ENCODE data around the gene PCDHGA7.
"Not testable (repeated sequence)": the region's sequence is repeated elsewhere in the genome, so short reads cannot be mapped to it uniquely, and the experiment has no call there.

The PCDHGA7 gene

DNA sequence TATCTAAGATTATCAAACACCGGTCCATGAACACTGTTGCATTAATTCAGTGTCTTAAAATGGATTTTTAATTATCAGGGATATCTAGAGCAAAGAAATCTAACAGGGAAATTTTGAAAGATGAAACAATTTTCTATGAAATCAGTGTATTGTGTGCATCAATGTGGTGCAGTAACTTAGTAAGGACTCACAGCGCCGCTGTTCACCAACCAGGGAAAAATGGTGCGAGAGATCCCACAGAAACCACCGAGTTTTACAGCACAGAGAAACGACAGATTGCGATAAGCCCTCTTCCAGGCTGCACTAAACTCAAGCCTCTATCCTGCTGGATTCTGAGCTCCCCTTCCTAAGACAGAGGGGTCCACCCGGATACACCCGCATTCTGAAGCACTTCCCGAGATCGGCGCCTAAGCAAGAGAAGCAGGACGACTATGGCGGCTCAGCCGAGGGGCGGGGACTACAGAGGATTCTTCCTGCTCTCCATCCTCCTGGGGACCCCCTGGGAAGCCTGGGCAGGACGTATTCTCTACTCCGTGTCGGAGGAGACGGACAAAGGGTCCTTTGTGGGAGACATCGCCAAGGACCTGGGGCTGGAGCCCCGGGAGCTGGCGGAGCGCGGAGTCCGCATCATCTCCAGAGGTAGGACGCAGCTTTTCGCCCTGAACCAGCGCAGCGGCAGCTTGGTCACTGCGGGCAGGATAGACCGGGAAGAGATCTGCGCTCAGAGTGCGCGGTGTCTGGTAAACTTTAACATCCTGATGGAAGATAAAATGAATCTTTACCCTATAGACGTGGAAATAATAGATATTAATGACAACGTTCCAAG lies at the start of gene PCDHGA7:
Gene PCDHGA7, plus strand, starts transcription at position 274 of the 826 bp plus-strand sequence. Its CDS starts 158 bp downstream, at position 432.
- DNase-seq = no peak

DNA sequence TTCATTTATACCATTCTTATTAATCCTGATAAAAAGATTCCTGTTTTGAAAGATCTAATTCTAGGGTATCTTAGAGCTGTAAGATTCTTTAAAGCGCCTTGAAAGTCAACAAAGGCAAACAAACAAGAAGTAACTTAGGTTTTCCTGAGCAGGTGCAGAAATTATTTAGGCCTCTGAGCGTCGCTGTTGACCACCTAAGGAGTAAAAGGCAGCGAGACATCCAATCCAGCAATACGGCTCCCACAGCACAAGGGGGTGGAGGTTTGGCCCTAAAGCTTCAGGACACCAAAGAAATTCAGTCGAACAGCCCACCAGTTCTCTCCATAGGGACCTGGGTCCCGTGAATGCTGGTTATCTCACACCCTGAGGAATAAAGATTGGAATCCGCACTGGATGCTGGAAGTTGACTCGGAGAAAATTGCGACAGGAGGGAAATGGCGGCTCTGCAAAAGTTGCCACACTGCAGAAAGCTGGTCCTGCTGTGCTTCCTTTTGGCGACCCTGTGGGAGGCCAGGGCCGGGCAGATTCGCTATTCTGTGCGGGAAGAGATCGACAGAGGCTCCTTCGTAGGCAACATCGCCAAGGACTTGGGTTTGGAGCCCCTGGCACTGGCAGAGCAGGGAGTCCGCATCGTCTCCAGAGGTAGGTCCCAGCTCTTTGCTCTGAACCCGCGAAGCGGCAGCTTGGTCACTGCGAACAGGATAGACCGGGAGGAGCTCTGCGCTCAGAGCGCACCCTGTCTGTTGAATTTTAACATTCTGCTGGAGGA lies 43.8 kb upstream of the PCDHGA7 start, which contains the start of gene PCDHGA2:
Gene PCDHGA2, plus strand, starts transcription at position 223 of the 769 bp plus-strand sequence.
- peak in 1 of 2 experiments; percentile 13 for DNase-seq

- not testable (repeated sequence) for DNase-seq
These were observed 41.7 kb upstream of the PCDHGA7 start for GRCh38 chr5:141340781-141341354.

DNA sequence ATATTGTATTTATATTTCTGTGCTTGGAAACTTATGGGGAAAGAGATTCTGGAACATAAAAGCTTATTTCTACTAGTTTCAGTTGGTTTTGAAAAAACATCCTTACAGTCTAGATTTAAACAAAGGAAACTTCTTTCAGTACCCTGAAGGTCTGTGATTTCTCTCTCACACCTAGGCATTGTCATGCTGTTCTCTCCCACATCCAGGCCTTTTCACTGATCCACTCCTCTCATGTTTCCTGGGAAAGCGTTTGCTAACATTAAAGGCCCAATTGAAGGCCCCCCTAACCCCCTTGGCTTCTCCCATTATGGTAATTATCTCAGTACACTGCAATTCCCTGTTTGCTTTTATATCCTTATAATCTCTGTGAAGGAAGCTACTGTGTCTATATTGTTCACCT lies 39.8 kb upstream of the PCDHGA7 start:
- no peak for DNase-seq

GRCh38 chr5:141343242-141343952 lies 39.1 kb upstream of the PCDHGA7 start, which contains the start of gene PCDHGA3:
TSS of gene PCDHGA3 (plus strand) at chr5:141343829. CDS start at chr5:141344034, 205 bp downstream.
- DNase-seq = peak in 1 of 2 experiments; percentile 0

DNA sequence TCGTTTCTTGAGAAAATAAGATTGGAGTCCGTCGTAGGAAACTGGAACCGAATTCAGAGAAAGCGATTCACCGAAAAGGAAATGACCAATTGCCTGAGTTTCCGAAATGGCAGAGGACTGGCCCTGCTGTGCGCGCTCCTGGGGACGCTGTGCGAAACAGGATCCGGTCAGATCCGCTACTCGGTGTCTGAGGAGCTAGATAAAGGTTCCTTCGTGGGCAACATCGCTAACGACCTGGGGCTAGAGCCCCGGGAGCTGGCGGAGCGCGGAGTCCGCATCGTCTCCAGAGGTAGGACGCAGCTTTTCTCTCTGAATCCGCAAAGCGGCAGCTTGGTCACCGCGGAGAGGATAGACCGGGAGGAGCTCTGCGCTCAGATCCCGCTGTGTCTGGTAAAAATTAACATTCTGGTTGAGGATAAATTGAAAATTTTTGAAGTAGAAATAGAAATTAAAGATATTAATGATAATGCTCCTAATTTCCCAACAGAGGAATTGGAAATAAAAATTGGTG lies 38.5 kb upstream of the PCDHGA7 start:
- no peak for DNase-seq

DNA sequence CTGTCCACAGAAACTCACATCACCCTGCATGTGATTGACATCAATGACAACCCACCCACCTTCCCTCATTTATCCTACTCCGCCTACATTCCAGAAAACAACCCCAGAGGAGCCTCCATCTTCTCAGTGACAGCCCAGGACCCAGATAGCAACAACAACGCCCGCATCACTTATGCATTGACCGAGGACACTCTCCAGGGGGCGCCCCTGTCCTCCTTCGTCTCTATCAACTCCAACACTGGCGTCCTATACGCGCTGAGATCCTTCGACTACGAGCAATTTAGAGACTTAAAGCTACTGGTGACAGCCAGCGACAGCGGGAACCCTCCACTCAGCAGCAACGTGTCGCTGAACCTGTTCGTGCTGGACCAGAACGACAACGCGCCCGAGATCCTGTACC lies 37.2 kb upstream of the PCDHGA7 start:
- no peak for DNase-seq

DNA sequence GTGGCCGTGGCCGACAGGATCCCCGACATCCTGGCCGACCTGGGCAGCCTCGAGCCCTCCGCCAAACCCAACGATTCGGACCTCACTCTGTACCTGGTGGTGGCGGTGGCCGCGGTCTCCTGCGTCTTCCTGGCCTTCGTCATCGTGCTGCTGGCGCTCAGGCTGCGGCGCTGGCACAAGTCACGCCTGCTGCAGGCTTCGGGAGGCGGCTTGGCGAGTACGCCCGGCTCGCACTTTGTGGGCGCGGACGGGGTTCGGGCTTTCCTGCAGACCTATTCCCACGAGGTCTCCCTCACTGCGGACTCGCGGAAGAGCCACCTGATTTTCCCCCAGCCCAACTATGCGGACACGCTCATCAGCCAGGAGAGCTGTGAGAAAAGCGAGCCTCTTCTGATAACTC lies 36.5 kb upstream of the PCDHGA7 start:
- not testable (repeated sequence) for DNase-seq

- peak; percentile 2 to 25 for DNase-seq
These were observed 32.5 kb upstream of the PCDHGA7 start, which contains the start of gene PCDHGB1 for GRCh38 chr5:141349917-141350619. TSS of gene PCDHGB1 (plus strand) at chr5:141350099. CDS start at chr5:141350261, 162 bp downstream.

- DNase-seq = no peak
These were observed 31.0 kb upstream of the PCDHGA7 start for GRCh38 chr5:141351591-141351990.

- no peak for DNase-seq
These were observed 27.6 kb upstream of the PCDHGA7 start, which contains the start of gene PCDHGA4 for GRCh38 chr5:141354900-141355469. TSS of gene PCDHGA4 (plus strand) at chr5:141355021. CDS start at chr5:141355108, 87 bp downstream.

GRCh38 chr5:141355641-141356040 lies 26.9 kb upstream of the PCDHGA7 start:
- DNase-seq = no peak

DNA sequence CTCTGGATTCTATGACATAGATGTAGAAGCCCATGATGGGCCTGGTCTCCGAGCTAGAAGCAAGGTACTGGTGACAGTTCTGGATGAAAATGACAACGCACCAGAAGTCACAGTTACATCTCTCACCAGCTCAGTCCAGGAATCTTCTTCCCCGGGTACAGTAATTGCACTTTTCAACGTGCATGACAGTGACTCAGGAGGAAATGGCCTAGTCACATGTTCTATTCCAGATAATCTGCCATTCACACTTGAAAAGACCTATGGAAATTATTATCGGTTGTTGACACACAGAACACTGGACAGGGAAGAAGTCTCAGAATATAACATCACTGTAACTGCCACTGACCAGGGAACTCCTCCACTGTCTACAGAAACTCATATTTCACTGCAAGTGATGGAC lies 26.4 kb upstream of the PCDHGA7 start:
- no peak for DNase-seq

GRCh38 chr5:141356950-141357349 lies 25.6 kb upstream of the PCDHGA7 start:
- DNase-seq = no peak

DNA sequence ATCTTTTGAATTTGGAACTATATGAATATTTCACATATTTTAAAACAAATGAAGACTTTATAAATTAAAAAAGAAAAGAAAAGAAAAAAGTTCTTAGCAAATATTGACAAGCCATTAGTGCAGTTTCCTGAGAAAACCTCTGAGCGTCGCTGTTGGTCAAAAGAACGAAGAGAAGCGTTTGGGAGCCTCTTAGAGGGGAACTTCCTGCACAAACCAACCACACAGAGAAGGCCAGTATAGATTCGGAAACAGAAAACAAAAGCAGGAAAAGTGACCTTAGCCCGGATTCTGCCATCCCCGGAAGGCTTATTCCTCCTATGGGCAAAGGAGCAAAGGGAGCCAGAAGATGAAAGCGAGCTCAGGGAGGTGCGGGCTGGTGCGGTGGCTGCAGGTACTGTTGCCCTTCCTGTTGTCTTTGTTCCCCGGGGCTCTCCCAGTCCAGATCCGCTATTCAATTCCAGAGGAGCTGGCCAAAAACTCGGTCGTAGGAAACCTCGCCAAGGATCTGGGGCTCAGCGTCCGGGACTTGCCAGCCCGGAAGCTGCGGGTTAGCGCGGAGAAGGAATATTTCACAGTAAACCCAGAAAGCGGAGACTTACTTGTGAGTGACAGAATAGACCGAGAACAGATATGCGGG lies 22.6 kb upstream of the PCDHGA7 start, which contains the start of gene PCDHGB2:
Gene PCDHGB2, plus strand, starts transcription at position 205 of the 637 bp plus-strand sequence. Its CDS starts 142 bp downstream, at position 347.
- peak; percentile 41 to 54 for DNase-seq

GRCh38 chr5:141360685-141361084 lies 21.9 kb upstream of the PCDHGA7 start:
- no peak for DNase-seq

DNA sequence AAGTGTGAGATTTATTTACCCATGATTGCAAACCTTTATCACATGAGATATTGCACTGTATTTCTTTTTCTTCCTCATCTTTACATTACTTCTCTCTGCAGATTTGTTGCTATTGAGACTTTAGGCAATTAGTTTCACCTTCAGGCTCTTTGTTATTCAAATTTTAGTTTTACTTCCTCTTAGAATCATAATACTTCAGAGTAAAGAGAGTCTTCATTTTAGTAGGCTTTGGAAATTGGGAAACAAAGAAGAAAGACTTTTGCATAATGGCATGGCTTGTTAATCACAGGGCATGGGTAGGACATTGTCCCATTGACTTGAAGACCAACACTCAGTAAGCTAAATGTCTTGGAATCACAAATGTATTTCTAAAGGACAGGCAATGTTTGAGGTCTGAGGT lies 19.8 kb upstream of the PCDHGA7 start:
- no peak for DNase-seq

- DNase-seq = no peak
These were observed 18.4 kb upstream of the PCDHGA7 start, which contains the start of gene PCDHGA5 for GRCh38 chr5:141363952-141364660. TSS of gene PCDHGA5 (plus strand) at chr5:141364162. CDS start at chr5:141364331, 169 bp downstream.
